HUES48 (cell line): ENCODE results near the gene GPSM3.

Experiments
- H3K27ac ChIP-seq: one replicate; pipeline ENCODE4 v1.7.0; 2013; ENCODE audit warnings: low read depth, low read length, inconsistent platforms
- H3K27me3 ChIP-seq: 2 replicates; pipeline ENCODE4 v1.6.1; 2013; ENCODE audit warnings: mild to moderate bottlenecking, low read length; ENCODE audit not compliant: control insufficient read depth, insufficient read depth
- H3K36me3 ChIP-seq: 2 replicates; pipeline ENCODE4 v1.6.1; 2013; ENCODE audit warnings: low read length; ENCODE audit not compliant: control insufficient read depth, insufficient read depth
- H3K4me1 ChIP-seq: 2 replicates; pipeline ENCODE4 v1.6.1; 2013; ENCODE audit warnings: mild to moderate bottlenecking, low read length; ENCODE audit not compliant: control insufficient read depth, insufficient read depth
- H3K4me3 ChIP-seq: 2 replicates; pipeline ENCODE4 v1.5.1; 2013; ENCODE audit warnings: mild to moderate bottlenecking, low read depth, low read length
- H3K9ac ChIP-seq: 2 replicates; pipeline ENCODE4 v1.6.1; 2013; ENCODE audit warnings: mild to moderate bottlenecking, low read depth, low read length, moderate library complexity
- H3K9me3 ChIP-seq: 2 replicates; pipeline ENCODE4 v1.6.1; 2013; ENCODE audit warnings: low read length; ENCODE audit not compliant: control insufficient read depth, insufficient read depth

The GPSM3 gene, protein sequence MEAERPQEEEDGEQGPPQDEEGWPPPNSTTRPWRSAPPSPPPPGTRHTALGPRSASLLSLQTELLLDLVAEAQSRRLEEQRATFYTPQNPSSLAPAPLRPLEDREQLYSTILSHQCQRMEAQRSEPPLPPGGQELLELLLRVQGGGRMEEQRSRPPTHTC

DNA sequence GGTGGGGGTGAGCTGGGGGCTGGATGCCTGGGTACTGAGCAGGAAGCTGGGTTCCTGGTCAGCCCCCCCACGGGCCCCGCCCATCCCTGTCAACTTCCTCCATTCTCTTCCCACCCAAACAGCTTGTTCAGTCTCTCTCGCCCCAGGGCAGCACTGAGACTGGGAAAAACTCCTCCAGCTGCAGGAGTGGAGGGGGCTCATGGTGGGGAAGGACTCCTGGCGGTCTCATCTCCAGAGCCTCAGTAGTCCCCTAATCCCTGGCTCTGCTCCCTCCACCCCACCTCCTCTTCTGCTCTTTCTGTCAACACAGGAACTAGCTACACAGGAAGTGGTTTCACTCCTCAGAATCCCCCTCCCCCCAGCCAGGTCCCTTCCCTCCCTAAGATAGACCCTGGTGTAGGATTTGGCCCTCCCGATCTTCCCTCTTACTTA, at the start of gene GPSM3:
TSS of gene GPSM3 (minus strand) at position 36 of the 432 bp plus-strand sequence. CDS start 130 bp downstream, outside the sequence.
- Histone ChIP-seq H3K27ac (peak within 1 kb of the TSS; percentile 38), H3K36me3 (peaks cover 5% of the 10 kb centered on the region), H3K9ac (no peak within 1 kb of the TSS), H3K27me3 (no peaks in the 10 kb centered on the region), H3K4me1 (peaks cover 41% of the 10 kb centered on the region), H3K4me3 (peak within 1 kb of the TSS; percentile 10; the same call in 1 of the 2 replicates), H3K9me3 (no peaks in the 10 kb centered on the region)

DNA sequence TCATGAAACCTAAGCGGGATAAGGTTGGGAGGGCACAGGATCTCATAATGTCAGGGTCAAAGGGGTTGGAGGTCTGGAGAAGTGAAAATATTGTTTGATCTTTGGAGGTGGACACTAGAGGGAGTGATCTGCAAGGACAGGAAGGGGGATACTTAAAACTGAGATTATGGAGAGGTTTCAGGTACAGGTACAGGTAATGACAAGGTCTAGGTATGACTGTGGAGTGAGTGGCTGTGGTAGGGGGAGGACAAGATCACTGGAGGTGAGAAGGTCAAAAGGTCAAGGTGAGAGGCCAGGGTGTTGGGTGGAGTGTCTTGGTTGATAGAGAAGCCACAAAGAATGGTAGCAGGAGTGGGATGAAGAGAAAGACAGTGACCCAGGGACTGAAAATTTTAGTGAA, 48.2 kb upstream of the GPSM3 start:
- no peak overlapping the region for H3K9ac ChIP-seq
- no peak overlapping the region for H3K4me3 ChIP-seq
- H3K27ac ChIP-seq = no peak overlapping the region
- H3K9me3 ChIP-seq = no peaks in the 10 kb centered on the region
- H3K36me3 ChIP-seq = no peaks in the 10 kb centered on the region
- H3K27me3 ChIP-seq = peaks cover 3% of the 10 kb centered on the region; the same call in 1 of the 2 replicates
- no peaks in the 10 kb centered on the region for H3K4me1 ChIP-seq

DNA sequence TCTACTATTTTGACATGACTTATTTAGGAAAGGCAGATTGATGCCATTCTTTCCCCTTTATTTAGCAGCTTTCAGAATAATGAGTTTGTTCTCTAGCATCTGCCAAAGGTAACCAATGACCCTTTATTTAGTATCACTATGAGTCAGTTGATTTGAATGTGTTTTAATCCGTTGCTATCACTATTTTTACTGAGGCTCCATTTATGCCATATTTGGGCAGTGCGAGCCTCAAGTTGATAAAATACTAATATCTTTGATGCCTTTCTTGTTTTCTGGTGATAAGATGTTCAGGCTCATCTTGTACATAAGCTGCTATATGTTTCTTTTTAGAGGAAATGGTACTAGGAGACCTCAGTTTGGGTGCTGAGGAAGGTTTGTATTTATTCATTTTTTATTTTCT, 47.0 kb upstream of the GPSM3 start:
- H3K27ac ChIP-seq = no peak overlapping the region
- H3K9me3 ChIP-seq = no peaks in the 10 kb centered on the region
- no peak overlapping the region for H3K4me3 ChIP-seq
- H3K9ac ChIP-seq = no peak overlapping the region
- H3K36me3 ChIP-seq = no peaks in the 10 kb centered on the region
- H3K4me1 ChIP-seq = no peaks in the 10 kb centered on the region
- peaks cover 3% of the 10 kb centered on the region; the same call in 1 of the 2 replicates for H3K27me3 ChIP-seq

DNA sequence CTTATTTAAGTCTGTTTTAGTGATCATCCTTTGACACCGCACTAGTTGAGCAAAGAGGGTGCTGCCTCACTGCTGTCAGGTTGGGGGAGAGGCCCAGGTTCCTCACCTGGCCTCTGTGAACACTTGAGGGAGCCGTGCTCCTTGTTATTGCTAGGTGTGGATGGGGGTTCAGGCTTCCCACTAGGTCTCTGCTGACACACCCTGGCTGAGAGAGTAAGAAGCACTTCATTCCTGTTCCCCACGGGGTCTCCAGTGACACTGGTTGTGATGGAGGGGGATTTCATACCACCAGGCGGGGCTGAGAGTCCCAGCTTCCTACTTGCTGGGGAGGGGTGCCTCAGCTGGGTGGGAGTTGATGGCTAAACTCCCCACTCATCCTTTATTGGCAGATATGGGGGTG, 42.5 kb upstream of the GPSM3 start:
- H3K9ac ChIP-seq = no peak overlapping the region
- H3K27me3 ChIP-seq = no peaks in the 10 kb centered on the region
- no peaks in the 10 kb centered on the region for H3K4me1 ChIP-seq
- no peak overlapping the region for H3K4me3 ChIP-seq
- H3K27ac ChIP-seq = no peak overlapping the region
- H3K9me3 ChIP-seq = no peaks in the 10 kb centered on the region
- no peaks in the 10 kb centered on the region for H3K36me3 ChIP-seq

DNA sequence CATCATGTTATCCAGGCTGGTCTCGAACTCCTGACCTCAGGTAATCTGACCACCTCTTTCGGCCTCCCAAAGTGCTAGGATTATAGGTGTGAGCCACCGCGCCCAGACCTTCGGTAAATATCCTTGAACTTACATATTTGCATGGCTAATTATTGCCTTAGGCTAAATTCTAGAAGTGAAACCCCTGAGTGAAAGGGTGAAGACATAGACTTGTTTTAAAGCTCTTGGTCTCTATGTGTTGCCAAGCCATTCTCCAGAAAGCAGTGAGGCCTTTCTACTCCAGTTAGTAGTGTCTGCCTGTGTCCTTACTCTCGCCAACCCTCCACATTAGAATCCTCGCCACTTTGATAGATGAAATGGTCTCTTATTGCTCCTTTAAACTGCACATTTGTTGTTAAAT, 34.0 kb upstream of the GPSM3 start:
- Histone ChIP-seq H3K9me3 (no peaks in the 10 kb centered on the region), H3K27ac (no peak overlapping the region), H3K36me3 (no peaks in the 10 kb centered on the region), H3K4me3 (no peak overlapping the region), H3K27me3 (no peaks in the 10 kb centered on the region), H3K4me1 (peaks cover 4% of the 10 kb centered on the region; the same call in 1 of the 2 replicates), H3K9ac (no peak overlapping the region)

DNA sequence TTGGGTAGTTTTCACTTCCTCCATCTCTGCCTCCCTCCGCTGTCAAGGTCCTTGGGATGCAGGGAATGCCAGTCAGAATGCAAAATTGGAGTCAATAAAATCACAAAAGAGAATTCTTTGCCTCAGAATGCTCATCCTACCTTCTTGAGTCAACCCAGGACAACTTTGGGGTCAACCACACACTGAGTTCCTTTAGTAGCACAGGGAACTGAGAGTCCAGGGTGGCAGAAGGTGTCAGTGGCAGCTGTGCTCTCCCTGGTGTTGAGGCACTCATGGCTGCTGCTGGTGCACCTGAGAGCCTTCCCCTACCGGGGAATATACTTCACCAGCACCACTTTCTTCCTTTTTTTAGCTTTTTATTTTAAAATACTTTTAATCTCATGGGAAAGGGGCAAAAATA, 32.3 kb upstream of the GPSM3 start:
- H3K4me1 ChIP-seq = peaks cover 4% of the 10 kb centered on the region; the same call in 1 of the 2 replicates
- no peak overlapping the region for H3K4me3 ChIP-seq
- H3K27ac ChIP-seq = no peak overlapping the region
- H3K9me3 ChIP-seq = no peaks in the 10 kb centered on the region
- no peaks in the 10 kb centered on the region for H3K27me3 ChIP-seq
- no peaks in the 10 kb centered on the region for H3K36me3 ChIP-seq
- H3K9ac ChIP-seq = no peak overlapping the region

DNA sequence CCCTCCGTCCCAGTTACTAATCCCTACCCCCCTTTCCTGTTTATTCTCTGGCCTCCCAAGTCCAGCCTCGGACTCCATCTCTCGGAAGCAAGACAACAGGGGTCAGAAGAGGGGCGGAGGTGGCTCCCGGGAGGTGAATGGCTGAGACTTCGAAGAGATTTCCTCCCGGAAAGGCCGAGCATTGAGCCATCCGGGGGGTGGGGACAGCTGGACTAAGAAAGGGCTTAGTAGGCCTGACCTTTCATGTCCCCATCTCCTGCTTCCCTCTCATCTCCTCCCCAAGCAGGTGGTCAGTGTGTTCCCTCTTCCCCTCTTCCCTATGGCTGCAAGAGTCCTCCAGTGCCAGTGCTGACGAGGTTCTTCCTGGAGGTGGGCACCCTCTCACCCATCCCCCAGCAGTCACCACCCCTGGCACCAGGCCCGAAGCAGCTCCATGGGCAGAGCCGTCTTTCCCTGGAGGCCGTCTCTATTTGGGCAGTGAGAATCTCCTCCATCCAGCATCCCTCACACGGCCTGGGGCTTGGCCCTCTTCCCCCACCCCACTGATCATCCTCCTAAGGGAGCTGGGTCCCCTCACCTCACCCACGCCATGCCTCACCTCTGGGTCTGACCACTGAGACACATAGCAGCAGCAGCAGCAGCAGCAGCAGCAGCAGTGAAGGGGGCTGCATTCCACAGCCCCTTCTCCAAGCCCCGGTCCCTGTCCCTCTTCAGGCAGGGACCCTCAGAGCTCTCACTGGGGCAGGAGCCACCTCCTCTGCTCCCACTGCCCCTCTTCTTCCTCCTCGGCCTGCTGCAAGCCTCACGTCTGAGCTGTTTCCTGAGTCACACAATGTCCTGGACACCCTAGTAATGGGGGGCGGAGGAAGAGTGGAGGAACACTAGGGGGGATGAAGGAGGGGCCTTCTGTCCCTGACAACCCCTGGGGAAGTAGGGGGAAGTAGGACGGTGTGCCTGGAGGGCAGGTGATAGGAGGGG, 31.1 kb upstream of the GPSM3 start, which contains the start of gene NOTCH4:
TSS of gene NOTCH4 (minus strand) at position 810 of the 978 bp plus-strand sequence. CDS start at position 671, 139 bp downstream.
- Histone ChIP-seq H3K4me1 (peaks cover 4% of the 10 kb centered on the region; the same call in 1 of the 2 replicates), H3K9ac (no peak within 1 kb of the TSS), H3K9me3 (no peaks in the 10 kb centered on the region), H3K27me3 (no peaks in the 10 kb centered on the region), H3K36me3 (no peaks in the 10 kb centered on the region), H3K4me3 (no peak within 1 kb of the TSS), H3K27ac (no peak within 1 kb of the TSS)

DNA sequence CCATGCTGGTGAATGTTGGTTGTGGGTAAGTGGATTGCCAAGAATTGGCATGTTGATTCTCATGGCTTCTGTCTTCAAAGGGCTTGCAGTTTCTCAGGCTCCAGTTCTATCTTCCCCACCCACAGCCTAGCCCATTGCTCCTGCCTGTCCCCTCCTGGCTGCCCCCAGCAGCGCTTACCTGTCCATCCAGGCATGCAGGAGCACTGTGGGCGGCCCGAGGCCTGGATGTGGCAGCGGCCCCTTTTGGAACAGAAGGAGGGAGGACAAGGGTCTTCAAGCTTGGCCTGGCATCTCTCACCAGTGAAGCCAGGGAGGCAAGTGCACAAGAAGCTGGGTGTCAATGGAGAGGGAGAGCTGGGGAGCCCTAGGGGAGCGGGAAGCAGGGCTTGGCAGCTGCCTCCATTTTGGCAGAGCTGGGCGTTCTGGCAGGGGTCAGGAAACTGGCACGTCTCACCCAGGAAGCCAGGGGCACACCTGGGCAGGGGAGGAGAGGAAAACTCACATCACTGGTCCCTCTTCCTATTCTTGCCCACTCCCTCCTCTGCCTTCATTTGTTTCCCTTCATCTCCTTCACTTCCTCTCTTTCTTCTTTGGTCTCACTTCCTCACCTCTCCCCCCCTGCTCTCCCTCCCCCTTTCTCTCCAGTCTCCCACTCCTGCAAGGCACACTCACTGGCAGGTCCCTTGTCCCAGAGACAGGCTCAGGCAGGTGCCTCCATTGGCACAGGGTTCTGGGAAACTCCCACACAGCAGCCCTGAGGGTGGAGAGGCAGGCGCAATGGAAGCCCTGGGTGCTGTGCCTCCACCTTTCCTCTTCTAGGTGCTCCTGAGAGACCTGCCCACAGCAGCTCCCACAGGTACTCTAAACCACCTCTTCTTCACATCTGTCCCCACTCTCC, 30.1 kb upstream of the GPSM3 start:
- Histone ChIP-seq H3K4me1 (peaks cover 4% of the 10 kb centered on the region; the same call in 1 of the 2 replicates), H3K27me3 (no peaks in the 10 kb centered on the region), H3K36me3 (no peaks in the 10 kb centered on the region), H3K9me3 (no peaks in the 10 kb centered on the region), H3K9ac (no peak overlapping the region), H3K27ac (no peak overlapping the region), H3K4me3 (no peak overlapping the region)

DNA sequence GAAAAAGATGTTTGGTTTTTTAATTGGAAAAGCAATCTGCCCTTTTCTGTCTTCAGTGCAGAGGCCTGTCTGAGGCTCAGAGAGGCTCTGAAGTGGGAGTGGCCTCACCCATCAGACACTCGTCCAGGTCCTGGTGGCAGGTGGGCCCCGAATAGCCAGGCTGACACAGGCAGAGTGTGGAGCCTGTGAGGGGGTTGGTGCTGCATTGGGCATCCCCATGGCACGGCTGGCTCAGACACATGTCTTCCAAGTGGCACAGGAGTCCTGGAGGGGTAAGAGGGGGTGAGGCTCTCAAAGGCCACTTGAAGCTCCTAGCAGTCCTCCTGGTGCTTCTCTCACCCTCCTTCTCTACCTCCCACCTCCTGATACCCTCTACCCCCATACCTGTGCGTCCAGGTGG, 27.6 kb upstream of the GPSM3 start:
- Histone ChIP-seq H3K4me1 (peaks cover 4% of the 10 kb centered on the region; the same call in 1 of the 2 replicates), H3K27ac (no peak overlapping the region), H3K27me3 (no peaks in the 10 kb centered on the region), H3K9me3 (no peaks in the 10 kb centered on the region), H3K9ac (no peak overlapping the region), H3K4me3 (no peak overlapping the region), H3K36me3 (no peaks in the 10 kb centered on the region)

DNA sequence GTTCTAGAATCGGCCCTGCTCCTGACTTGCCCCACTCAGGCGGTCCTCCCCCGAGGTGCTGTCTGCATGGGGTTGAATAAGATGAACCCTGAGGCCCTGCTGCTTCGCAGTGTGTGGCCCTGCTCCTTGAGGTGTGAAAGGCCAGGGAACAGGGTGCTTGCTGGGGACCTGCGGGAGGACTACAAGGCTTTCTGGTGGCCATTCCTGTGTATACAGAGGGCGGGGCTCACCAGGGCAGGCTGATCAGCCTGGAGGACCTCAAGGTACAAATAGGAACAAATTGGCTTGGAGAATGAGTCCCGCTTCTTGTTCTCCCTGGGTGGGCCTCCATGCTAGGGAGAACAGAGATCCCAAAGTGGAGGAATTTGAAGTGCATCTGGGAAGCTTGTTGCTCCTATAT, 25.7 kb upstream of the GPSM3 start:
- no peaks in the 10 kb centered on the region for H3K27me3 ChIP-seq
- no peak overlapping the region for H3K27ac ChIP-seq
- H3K4me1 ChIP-seq = no peaks in the 10 kb centered on the region

More for the DNA sequence above, 25.7 kb upstream of the GPSM3 start:
- H3K36me3 ChIP-seq = no peaks in the 10 kb centered on the region
- H3K9me3 ChIP-seq = no peaks in the 10 kb centered on the region
- no peak overlapping the region for H3K9ac ChIP-seq
- H3K4me3 ChIP-seq = no peak overlapping the region
